Measurements from ENCODE around the gene ADRB1. TPM values are rescaled to one million over a fixed set of nuclear protein-coding genes. Genes with fewer than 3 reads are reported as not detected.

The ADRB1 gene
- total and polyA plus RNA-seq, 4 donors: 6.6 to 21.4 (median 7.9) TPM

GRCh38 chr10:114075093-114075492 is 31.4 kb downstream of the ADRB1 start:
- no peak overlapping the region for H3K4me3 ChIP-seq
- WGBS, 2 donors: 84 to 93% methylated on average over 6 of the region's 6 CpGs

GRCh38 chr10:114077347-114077746 is 33.7 kb downstream of the ADRB1 start:
- Histone ChIP-seq H3K9me3 (ENCODE audit: control insufficient read depth in 4 of 4, insufficient read depth in 3 of 4, low read length in 3 of 4) (no peaks in the 10 kb centered on the region), H3K9ac (ENCODE audit: insufficient read depth in 1 of 2, low read length in 2 of 2) (no peak overlapping the region), H3K27me3 (ENCODE audit: control insufficient read depth in 3 of 3, insufficient read depth in 3 of 3, low read length in 2 of 3) (no peaks in the 10 kb centered on the region), H3K27ac (ENCODE audit: low read depth in 1 of 2, low read length in 1 of 2) (no peak overlapping the region), H3K36me3 (ENCODE audit: control insufficient read depth in 4 of 4, insufficient read depth in 4 of 4, low read length in 4 of 4) (no peaks in the 10 kb centered on the region), H3K4me3 (no peak overlapping the region), H3K4me1 (ENCODE audit: control insufficient read depth in 5 of 5, insufficient read depth in 5 of 5, low read length in 5 of 5) (peaks cover 0 to 2% (median 0%) of the 10 kb centered on the region in 5 donors)
- DNase-seq (no peak), ATAC-seq (ENCODE audit: insufficient read depth, low FRiP score) (no peak)
- TF ChIP-seq CTCF (IDR thresholded peaks at IDR 0.05; ENCODE audit: control extremely low read depth, extremely low read depth): no peak
- WGBS, 2 donors: 35 to 53% methylated on average over 1 of the region's 1 CpG

More at GRCh38 chr10:114075093-114075492, 31.4 kb downstream of the ADRB1 start:
- no peak overlapping the region for H3K9ac ChIP-seq (ENCODE audit: insufficient read depth in 1 of 2, low read length in 2 of 2)
- DNase-seq (no peak), ATAC-seq (ENCODE audit: insufficient read depth, low FRiP score) (no peak)
- H3K27ac ChIP-seq (ENCODE audit: low read depth in 1 of 2, low read length in 1 of 2): no peak overlapping the region
- no peaks in the 10 kb centered on the region for H3K36me3 ChIP-seq (ENCODE audit: control insufficient read depth in 4 of 4, insufficient read depth in 4 of 4, low read length in 4 of 4)
- no peaks in the 10 kb centered on the region for H3K9me3 ChIP-seq (ENCODE audit: control insufficient read depth in 4 of 4, insufficient read depth in 3 of 4, low read length in 3 of 4)
- no peak for TF ChIP-seq CTCF (IDR thresholded peaks at IDR 0.05; ENCODE audit: control extremely low read depth, extremely low read depth)
- no peaks in the 10 kb centered on the region for H3K27me3 ChIP-seq (ENCODE audit: control insufficient read depth in 3 of 3, insufficient read depth in 3 of 3, low read length in 2 of 3)
- H3K4me1 ChIP-seq (ENCODE audit: control insufficient read depth in 5 of 5, insufficient read depth in 5 of 5, low read length in 5 of 5): peaks cover 0 to 2% (median 0%) of the 10 kb centered on the region in 5 donors

- no peak for TF ChIP-seq CTCF (IDR thresholded peaks at IDR 0.05; ENCODE audit: control extremely low read depth, extremely low read depth)
- DNase-seq: no peak
- Histone ChIP-seq H3K9ac (ENCODE audit: insufficient read depth in 1 of 2, low read length in 2 of 2) (no peak overlapping the region), H3K27ac (ENCODE audit: low read depth in 1 of 2, low read length in 1 of 2) (no peak overlapping the region), H3K9me3 (ENCODE audit: control insufficient read depth in 4 of 4, insufficient read depth in 3 of 4, low read length in 3 of 4) (no peaks in the 10 kb centered on the region), H3K4me3 (no peak overlapping the region), H3K4me1 (ENCODE audit: control insufficient read depth in 5 of 5, insufficient read depth in 5 of 5, low read length in 5 of 5) (peaks cover 0 to 2% (median 0%) of the 10 kb centered on the region in 5 donors), H3K36me3 (ENCODE audit: control insufficient read depth in 4 of 4, insufficient read depth in 4 of 4, low read length in 4 of 4) (no peaks in the 10 kb centered on the region), H3K27me3 (ENCODE audit: control insufficient read depth in 3 of 3, insufficient read depth in 3 of 3, low read length in 2 of 3) (no peaks in the 10 kb centered on the region)
- 89 to 94% methylated on average over 9 of the region's 9 CpGs for WGBS, 2 donors
- no peak for ATAC-seq (ENCODE audit: insufficient read depth, low FRiP score)
Observed at GRCh38 chr10:114077815-114078219, 34.2 kb downstream of the ADRB1 start.

GRCh38 chr10:114078346-114078745 is 34.7 kb downstream of the ADRB1 start:
- Histone ChIP-seq H3K9ac (ENCODE audit: insufficient read depth in 1 of 2, low read length in 2 of 2) (no peak overlapping the region), H3K36me3 (ENCODE audit: control insufficient read depth in 4 of 4, insufficient read depth in 4 of 4, low read length in 4 of 4) (no peaks in the 10 kb centered on the region), H3K27ac (ENCODE audit: low read depth in 1 of 2, low read length in 1 of 2) (no peak overlapping the region), H3K4me3 (no peak overlapping the region), H3K4me1 (ENCODE audit: control insufficient read depth in 5 of 5, insufficient read depth in 5 of 5, low read length in 5 of 5) (peaks cover 0 to 2% (median 0%) of the 10 kb centered on the region in 5 donors), H3K27me3 (ENCODE audit: control insufficient read depth in 3 of 3, insufficient read depth in 3 of 3, low read length in 2 of 3) (no peaks in the 10 kb centered on the region), H3K9me3 (ENCODE audit: control insufficient read depth in 4 of 4, insufficient read depth in 3 of 4, low read length in 3 of 4) (no peaks in the 10 kb centered on the region)
- DNase-seq: no peak
- no peak for ATAC-seq (ENCODE audit: insufficient read depth, low FRiP score)
- TF ChIP-seq CTCF (IDR thresholded peaks at IDR 0.05; ENCODE audit: control extremely low read depth, extremely low read depth): no peak
- 71 to 80% methylated on average over 6 of the region's 6 CpGs for WGBS, 2 donors
